H1 (cell line): ENCODE data around the gene SAMD4A. TPM values are rescaled to one million over a fixed set of nuclear protein-coding genes. Genes with fewer than 3 reads are reported as not detected.

ENCODE experiments used
- FOSL1 ChIP-seq: IDR thresholded peaks from 2 replicates; pipeline ENCODE4 v1.6.1; 2011; ENCODE audit warnings: mild to moderate bottlenecking, low read depth, low read length, moderate library complexity; ENCODE audit not compliant: insufficient read depth
- SIN3A ChIP-seq, 2 experiments: IDR thresholded peaks in 1 of 2; conservative IDR thresholded peaks in 1 of 2; 2 replicates each; pipeline ENCODE4 v1.6.1; 2011 to 2012; ENCODE audit warnings: low read length in 2 of 2, improper control_type of control experiment in 1 of 2, low read depth in 1 of 2, mild to moderate bottlenecking in 1 of 2
- TBP ChIP-seq: IDR thresholded peaks from 2 replicates; pipeline ENCODE4 v1.6.1; 2011; ENCODE audit warnings: low read depth, low read length, improper control_type of control experiment
- USF2 ChIP-seq: IDR thresholded peaks from 2 replicates; pipeline ENCODE4 v1.6.1; 2011; ENCODE audit warnings: low read length, improper control_type of control experiment
- polyA plus RNA-seq, 7 experiments: library from polyadenylated mRNA; depleted of rRNA in 3 of 7; stranded (reverse) in 5 of 7; unstranded in 2 of 7; fragments of >200 nt in 5 of 7; fragments of 200-250 nt in 2 of 7; gene quantifications; 1 replicate in 5 of 7; 2 replicates in 1 of 7; 4 replicates in 1 of 7; pipeline versions ENCODE4 v1.2.1 to v1.2.3, GENCODE V29; 2011 to 2013; ENCODE audit warnings: missing spikeins in 2 of 7, mixed read lengths in 2 of 7
- total RNA-seq: library from RNA; stranded (reverse); fragmentation: NEBNext Ultra II Directional; extraction: Animal tissue kit (Norgen Biotek cat#: 25700); gene quantifications from 2 replicates; pipeline ENCODE4 v1.2.1, GENCODE V29; 2021

SAMD4A gene
- total and polyA plus RNA-seq, 2 of the 8 experiments (the other 6 are each of a cell fraction or from before 2014, with no cell fraction given): 2.4 to 12.3 TPM

- no peak for TF ChIP-seq USF2
- no peak for TF ChIP-seq SIN3A (conservative IDR thresholded peaks at IDR 0.05 in 1 of 2, IDR thresholded peaks at IDR 0.05 in 1 of 2; ENCODE audit: low read depth in 1 of 2, low read length in 2 of 2)
- no peak for TF ChIP-seq TBP
- no peak for TF ChIP-seq FOSL1
- TF ChIP-seq, all 59 proteins: peak for 0
Measured at GRCh38 chr14:54693761-54694160, 126.8 kb downstream of the SAMD4A start (continued).
